ENCODE measurements around the gene TMEM225. TPM values are rescaled to one million over a fixed set of nuclear protein-coding genes. Genes with fewer than 3 reads are reported as not detected.

Gene TMEM225
- total RNA-seq (2022; extraction: Qiagen RNA extraction), result not detected in 5 replicates

GRCh38 chr11:123885570-123885969 is at the start of gene TMEM225:
Gene TMEM225, minus strand, starts transcription at chr11:123885670. Its CDS starts 245 bp downstream, at chr11:123885425.

GRCh38 chr11:123901867-123902266 is 16.4 kb upstream of the TMEM225 start, which contains the start of gene OR8D4:
Gene OR8D4, plus strand, starts transcription at chr11:123902167. Its CDS starts 4,265 bp downstream, at chr11:123906432.

Other genes with a start within 250 kb of the TMEM225 start
- gene SCN3B, start 231.0 kb downstream of the TMEM225 start, total RNA-seq (2022; extraction: Qiagen RNA extraction), result 0.08 to 0.17 TPM (median 0.11 TPM) in 5 replicates
- 8.4 to 10.3 TPM (median 9.0 TPM) in 5 replicates for gene ZNF202, start 144.0 kb downstream of the TMEM225 start, total RNA-seq (2022; extraction: Qiagen RNA extraction)
- gene OR6X1, start 131.2 kb downstream of the TMEM225 start, total RNA-seq (2022; extraction: Qiagen RNA extraction), result not detected in 5 replicates
- gene OR6M1, start 79.3 kb downstream of the TMEM225 start, total RNA-seq (2022; extraction: Qiagen RNA extraction), result not detected in 5 replicates
- not detected in 5 replicates for gene OR8D4, start 16.5 kb upstream of the TMEM225 start, total RNA-seq (2022; extraction: Qiagen RNA extraction)
- gene OR4D5, start 53.9 kb upstream of the TMEM225 start, total RNA-seq (2022; extraction: Qiagen RNA extraction), result not detected in 5 replicates
- gene OR6T1, start 58.2 kb upstream of the TMEM225 start, total RNA-seq (2022; extraction: Qiagen RNA extraction), result not detected in 5 replicates
- not detected in 5 replicates for gene OR10S1, start 92.1 kb upstream of the TMEM225 start, total RNA-seq (2022; extraction: Qiagen RNA extraction)
- gene OR10G6, start 109.5 kb upstream of the TMEM225 start, total RNA-seq (2022; extraction: Qiagen RNA extraction), result not detected in 5 replicates
- gene OR10G4, start 127.3 kb upstream of the TMEM225 start, total RNA-seq (2022; extraction: Qiagen RNA extraction), result not detected in 5 replicates
- gene OR10G9, start 137.3 kb upstream of the TMEM225 start, total RNA-seq (2022; extraction: Qiagen RNA extraction), result not detected in 5 replicates
- gene OR10G8, start 141.1 kb upstream of the TMEM225 start, total RNA-seq (2022; extraction: Qiagen RNA extraction), result not detected in 5 replicates
- gene OR10G7, start 155.7 kb upstream of the TMEM225 start, total RNA-seq (2022; extraction: Qiagen RNA extraction), result not detected in 5 replicates
- gene VWA5A, start 229.8 kb upstream of the TMEM225 start, total RNA-seq (2022; extraction: Qiagen RNA extraction), result 0.16 to 0.27 TPM (median 0.21 TPM) in 5 replicates

Measured in A549 treated with AZD2906 at 1 μM for 4 hours (cell line).